KOPT-K1 (cell line): ENCODE results near the gene LBR.

Experiments
- H3K27ac ChIP-seq: fragments of 200-600 bp; sonication (generic); 2 replicates; pipeline ENCODE4 v1.5.1; 2016; ENCODE audit warnings: antibody characterized with exemption, mild to moderate bottlenecking, low read depth, low read length; ENCODE audit not compliant: poor library complexity, severe bottlenecking
- H3K36me3 ChIP-seq: fragments of 200-600 bp; sonication (generic); 2 replicates; pipeline ENCODE4 v1.5.1; 2017; ENCODE audit warnings: antibody characterized with exemption, mild to moderate bottlenecking, low read length, moderate library complexity; ENCODE audit not compliant: insufficient read depth
- H3K9me3 ChIP-seq: fragments of 200-600 bp; sonication (generic); 2 replicates; pipeline ENCODE4 v1.5.1; 2017; ENCODE audit warnings: antibody characterized with exemption, low read length, mild to moderate bottlenecking; ENCODE audit not compliant: insufficient read depth, poor library complexity, severe bottlenecking

The LBR gene

DNA sequence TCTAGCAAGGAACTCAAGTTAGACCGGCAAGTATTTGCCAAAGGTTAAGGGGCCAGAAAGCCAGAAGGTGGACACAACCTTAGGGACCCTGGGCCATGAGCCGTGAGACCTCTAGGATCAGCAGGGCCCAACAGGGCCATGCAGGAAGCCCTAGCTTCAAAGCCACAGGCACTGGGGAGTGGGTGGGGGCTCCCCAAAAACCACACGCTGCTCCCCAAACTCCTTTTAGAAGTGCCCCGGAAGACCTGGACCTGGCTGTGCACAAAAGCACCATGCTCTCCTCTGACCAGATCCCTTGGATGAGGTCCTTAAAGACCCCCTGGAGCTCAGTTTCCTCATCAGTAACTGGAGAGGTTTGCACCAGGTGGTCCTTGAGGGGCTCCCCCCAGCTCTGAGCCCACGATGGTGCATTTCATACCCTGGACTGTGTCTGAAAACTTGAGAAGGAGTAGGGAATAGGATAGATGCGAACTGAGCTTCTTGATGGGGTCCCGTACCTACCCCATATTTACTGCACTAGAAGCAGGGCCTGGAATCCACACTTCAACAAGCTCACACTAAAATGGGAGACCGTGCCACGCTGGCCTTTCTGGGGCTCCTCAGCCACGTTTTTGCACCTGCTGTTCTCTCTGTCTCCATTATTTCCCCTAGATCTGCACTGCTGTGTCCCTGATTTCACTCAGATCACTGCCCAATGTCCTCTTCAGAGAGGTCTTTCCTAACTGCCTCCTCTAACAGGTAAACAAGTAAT is 40.6 kb upstream of the LBR start:
- no peaks in the 10 kb centered on the region for H3K9me3 ChIP-seq
- H3K27ac ChIP-seq, result peak overlapping the region; percentile 97
- no peaks in the 10 kb centered on the region for H3K36me3 ChIP-seq

GRCh38 chr1:225467193-225468020 is 39.6 kb upstream of the LBR start:
- Histone ChIP-seq H3K27ac (peak overlapping the region; percentile 97), H3K9me3 (no peaks in the 10 kb centered on the region), H3K36me3 (no peaks in the 10 kb centered on the region)

GRCh38 chr1:225466848-225467192 is 39.0 kb upstream of the LBR start:
- Histone ChIP-seq H3K27ac (peak overlapping the region; percentile 97), H3K36me3 (no peaks in the 10 kb centered on the region), H3K9me3 (no peaks in the 10 kb centered on the region)

GRCh38 chr1:225465793-225466517 is 38.1 kb upstream of the LBR start:
- peak overlapping the region; percentile 37 for H3K27ac ChIP-seq
- no peaks in the 10 kb centered on the region for H3K36me3 ChIP-seq
- H3K9me3 ChIP-seq, result no peaks in the 10 kb centered on the region

DNA sequence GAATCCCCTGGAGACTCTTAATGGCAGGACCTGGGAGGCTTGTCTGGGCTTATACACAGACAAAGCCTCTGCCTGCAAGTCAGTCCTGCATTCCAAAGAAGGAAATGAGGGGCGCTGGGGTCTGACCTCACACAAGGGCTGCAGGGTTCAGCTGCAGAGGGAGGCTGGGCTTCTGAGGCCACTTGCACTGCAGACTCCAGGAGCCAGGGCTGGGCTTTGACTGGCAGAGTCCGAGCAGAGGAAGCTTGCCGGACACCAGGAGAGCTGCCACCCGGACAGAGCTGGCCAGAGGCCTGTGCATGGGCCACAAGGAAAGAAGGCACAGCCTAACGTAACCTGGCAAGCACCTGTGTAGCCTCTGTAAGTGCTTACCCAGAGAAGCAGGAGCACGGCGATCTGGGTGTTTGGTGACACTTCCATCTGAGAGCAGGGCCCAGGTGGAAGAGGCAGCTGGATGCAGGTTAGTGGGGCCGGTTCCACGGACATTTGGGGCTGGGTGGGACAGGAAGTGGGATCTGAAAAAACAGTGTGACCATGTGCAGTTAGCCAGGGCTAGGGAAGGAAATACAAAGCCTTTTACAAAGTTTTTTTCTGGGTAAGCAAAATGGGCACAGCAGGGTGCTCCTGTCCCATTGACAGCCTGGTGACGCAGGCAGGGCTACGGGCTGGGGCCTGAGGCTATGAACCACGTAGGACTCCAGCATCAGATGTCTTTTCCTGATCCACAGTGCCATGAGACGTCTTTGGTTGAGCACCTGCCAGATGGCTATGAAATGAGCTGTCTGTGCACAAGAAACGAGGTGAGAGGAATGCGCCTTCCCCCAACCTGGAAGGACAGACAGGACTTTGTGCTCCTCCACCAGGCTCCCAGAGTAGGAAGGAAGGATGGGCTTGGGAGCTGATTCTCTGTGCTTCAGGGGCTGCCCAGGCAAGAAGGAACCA is 37.3 kb upstream of the LBR start:
- Histone ChIP-seq H3K9me3 (no peaks in the 10 kb centered on the region), H3K27ac (peak overlapping the region; percentile 37), H3K36me3 (no peaks in the 10 kb centered on the region)

- Histone ChIP-seq H3K9me3 (no peaks in the 10 kb centered on the region), H3K27ac (no peak overlapping the region), H3K36me3 (no peaks in the 10 kb centered on the region)
Measured at GRCh38 chr1:225462714-225463574, 35.1 kb upstream of the LBR start.

GRCh38 chr1:225462429-225462713 is 34.5 kb upstream of the LBR start:
- Histone ChIP-seq H3K36me3 (no peaks in the 10 kb centered on the region), H3K27ac (peak overlapping the region; percentile 59), H3K9me3 (no peaks in the 10 kb centered on the region)

DNA sequence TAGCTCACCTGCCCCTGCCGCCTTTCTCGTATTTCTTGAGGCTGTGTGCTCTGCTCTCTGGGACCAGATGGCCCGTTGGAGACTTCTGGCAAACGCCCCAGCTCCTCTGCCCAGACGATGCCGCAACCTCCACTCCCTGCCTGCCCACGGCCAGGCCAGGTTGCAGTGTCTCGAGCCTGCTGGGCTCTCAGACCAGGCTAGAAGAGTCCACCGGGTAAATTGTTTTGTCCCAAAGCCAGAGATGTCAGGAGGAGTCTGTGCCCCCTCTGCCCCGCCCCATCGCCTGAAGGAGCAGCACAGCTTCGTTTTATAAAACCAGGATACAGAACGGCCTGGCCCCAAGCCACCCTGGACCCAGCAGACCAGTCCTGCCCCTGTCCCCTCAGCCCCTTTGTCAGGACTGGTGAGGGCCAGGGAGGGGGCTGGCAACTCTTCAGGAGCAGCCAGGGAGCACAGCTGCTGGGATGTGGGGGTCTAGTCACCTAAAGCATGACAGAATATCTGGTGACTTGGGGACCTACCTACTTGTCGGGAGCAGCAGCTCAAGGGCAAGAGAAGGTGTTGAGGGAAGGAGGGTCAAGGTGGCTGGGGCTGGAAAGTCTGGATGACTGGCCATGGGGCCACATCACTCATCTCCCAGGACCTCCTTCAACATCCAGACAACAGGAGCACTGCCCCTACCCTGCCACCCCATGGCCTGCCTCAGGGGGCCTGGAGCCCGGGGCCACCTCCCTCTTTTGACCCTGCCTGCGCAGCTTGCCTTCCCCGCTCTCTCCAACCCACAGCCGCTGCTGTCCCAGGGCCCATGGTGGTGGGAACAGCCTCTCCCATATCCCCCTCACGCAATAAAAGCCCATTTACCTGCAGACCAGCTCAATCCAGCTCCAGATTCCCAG is 33.9 kb upstream of the LBR start:
- peak overlapping the region; percentile 59 for H3K27ac ChIP-seq
- no peaks in the 10 kb centered on the region for H3K36me3 ChIP-seq
- H3K9me3 ChIP-seq, result no peaks in the 10 kb centered on the region

DNA sequence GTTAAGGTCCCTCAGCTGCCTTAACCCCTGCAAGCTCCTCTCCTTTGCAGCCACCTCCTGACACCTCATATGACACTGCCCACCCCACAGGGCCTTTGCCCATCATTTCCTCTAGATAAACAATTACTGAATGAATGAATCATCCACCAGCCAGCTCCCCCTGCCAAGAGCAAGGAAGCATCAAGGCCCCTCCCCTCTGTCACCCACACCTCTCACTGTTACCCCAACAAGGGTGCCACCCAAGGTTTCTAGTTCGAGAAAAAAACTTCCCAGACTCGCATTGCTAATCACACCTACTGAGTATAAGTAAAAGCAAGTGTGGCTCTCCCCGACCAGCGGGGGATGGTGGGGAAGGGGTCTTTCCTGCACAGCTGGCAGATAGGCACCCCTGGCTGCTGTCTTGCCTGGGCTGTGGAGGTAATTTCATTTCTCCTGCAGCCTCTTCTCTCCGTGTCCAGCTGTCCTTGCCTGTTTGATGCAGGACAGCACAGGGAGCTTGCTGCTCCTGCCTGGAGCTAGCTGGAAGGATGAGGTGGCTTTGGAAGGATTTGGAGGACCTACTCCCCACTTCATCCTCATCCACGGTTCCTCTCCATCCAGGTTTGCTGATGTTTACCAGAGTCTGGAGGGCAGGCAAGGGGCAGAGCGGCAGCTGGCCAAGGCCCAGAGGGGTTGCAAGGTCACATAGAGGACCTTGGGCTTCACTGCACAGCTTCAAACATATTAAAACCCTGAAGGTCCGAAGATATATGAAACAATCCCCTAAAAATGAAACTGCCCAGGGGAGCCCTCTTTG is 33.1 kb upstream of the LBR start:
- H3K27ac ChIP-seq, result peak overlapping the region; percentile 59

DNA sequence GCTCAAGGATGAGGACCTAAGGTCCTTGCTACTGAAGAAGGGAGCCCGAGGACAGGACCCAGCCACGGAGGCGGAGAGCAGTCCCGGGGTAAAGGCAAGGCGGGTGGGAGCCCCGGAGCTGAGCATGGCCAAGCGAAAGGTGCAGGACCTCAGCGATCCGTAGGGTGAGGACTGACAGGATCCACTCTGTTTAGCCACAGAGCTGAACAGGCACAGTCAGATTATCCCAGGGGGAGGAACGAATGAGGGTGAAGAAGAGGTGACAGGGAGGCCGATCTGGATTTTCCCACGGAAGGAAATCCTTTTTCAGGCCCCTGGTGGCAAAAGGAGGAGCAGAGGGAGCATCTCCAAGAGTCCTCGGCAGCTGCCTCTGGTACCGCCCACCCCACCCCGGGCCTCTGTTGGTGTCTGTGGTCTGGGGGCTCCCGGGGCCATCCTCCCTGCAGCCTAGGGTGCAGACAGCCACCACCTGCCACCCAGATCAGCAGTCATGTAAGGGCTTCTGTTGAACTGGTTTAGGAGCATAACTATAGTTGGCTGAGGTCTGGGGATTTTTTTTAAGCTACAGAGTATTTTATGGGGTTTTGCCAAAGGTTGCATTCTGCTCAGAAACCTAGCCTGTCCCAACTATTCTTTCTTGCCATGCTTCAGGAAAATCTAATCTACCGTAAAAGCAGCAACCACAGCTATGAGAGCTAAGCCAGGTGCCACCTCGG is 32.3 kb upstream of the LBR start:
- no peaks in the 10 kb centered on the region for H3K9me3 ChIP-seq
- H3K27ac ChIP-seq, result peak overlapping the region; percentile 59
- no peaks in the 10 kb centered on the region for H3K36me3 ChIP-seq

More for the DNA sequence above, 33.1 kb upstream of the LBR start:
- Histone ChIP-seq H3K9me3 (no peaks in the 10 kb centered on the region), H3K36me3 (no peaks in the 10 kb centered on the region)

- Histone ChIP-seq H3K27ac (no peak overlapping the region), H3K36me3 (no peaks in the 10 kb centered on the region), H3K9me3 (no peaks in the 10 kb centered on the region)
Measured at GRCh38 chr1:225458222-225458631, 30.4 kb upstream of the LBR start.

DNA sequence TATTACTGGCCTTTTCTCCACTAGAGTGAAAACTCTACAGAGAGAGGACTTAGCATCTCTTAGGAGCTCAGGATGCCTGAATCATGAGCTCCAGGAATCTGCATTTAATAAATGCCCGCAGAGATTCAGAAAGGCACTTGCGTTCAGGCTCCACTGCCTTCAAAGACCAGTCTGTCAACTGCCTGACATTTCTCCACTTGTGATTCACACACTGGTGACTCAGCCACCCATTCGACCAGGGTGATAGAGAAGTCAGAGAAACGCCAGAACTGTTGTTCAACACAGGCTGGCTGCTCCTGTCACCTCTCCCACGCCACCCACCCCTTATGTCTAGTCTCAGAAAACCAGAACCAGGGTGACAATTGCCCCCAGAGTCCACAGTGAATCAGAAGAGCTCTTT is 26.9 kb upstream of the LBR start:
- no peaks in the 10 kb centered on the region for H3K9me3 ChIP-seq
- no peaks in the 10 kb centered on the region for H3K36me3 ChIP-seq
- no peak overlapping the region for H3K27ac ChIP-seq
